Ascending aorta (tissue), 2 donors: Measurements from ENCODE around the gene ANKRD29. TPM values are rescaled to one million over a fixed set of nuclear protein-coding genes. Genes with fewer than 3 reads are reported as not detected.

Experiments used
- DNase-seq, 2 donors: peaks; one replicate each; pipeline ENCODE4 v3.0.0-alpha.2; 2019; ENCODE audit warnings: low spot score in 2 of 2
- H3K27ac ChIP-seq, 2 donors: fragments of 200-600 bp; sonication (generic); one replicate each; pipeline ENCODE4 v1.5.1; 2016 to 2017; ENCODE audit warnings: mild to moderate bottlenecking in 1 of 2
- H3K27me3 ChIP-seq: fragments of 200-600 bp; sonication (generic); one replicate; pipeline ENCODE4 v1.5.1; 2017
- H3K36me3 ChIP-seq, 2 donors: fragments of 200-600 bp; sonication (generic); one replicate each; pipeline ENCODE4 v1.5.1; 2016
- H3K4me1 ChIP-seq, 2 donors: fragments of 200-600 bp; sonication (generic); one replicate each; pipeline ENCODE4 v1.5.1; 2016 to 2017; ENCODE audit warnings: mild to moderate bottlenecking in 1 of 2
- H3K4me3 ChIP-seq, 2 donors: fragments of 200-600 bp; sonication (generic); one replicate each; pipeline ENCODE4 v1.5.1; 2016 to 2017; ENCODE audit warnings: mild to moderate bottlenecking in 1 of 2
- H3K9me3 ChIP-seq, 2 donors: fragments of 200-600 bp; sonication (generic); one replicate each; pipeline ENCODE4 v1.5.1; 2016
- CTCF ChIP-seq, 3 experiments: fragments of 200-600 bp in 2 of 3; fragments of 450-650 bp in 1 of 3; sonication (generic) in 2 of 3; IDR thresholded peaks; one replicate each; pipeline ENCODE4 v1.5.1; 2016 to 2019; ENCODE audit warnings: antibody characterized with exemption in 3 of 3, mild to moderate bottlenecking in 1 of 3, moderate library complexity in 1 of 3
- intact Hi-C: fragments of 100-400 bp; cut with DNase I; formaldehyde crosslinking; loops from one replicate; pipeline ENCODE4 v1.15.1; 2023
- total RNA-seq: library from RNA; depleted of rRNA; stranded (reverse); fragments of >200 nt; gene quantifications from one replicate; pipeline ENCODE4 v1.1.0, GENCODE V29; 2016

Gene ANKRD29
- total RNA-seq, 1 donor from 2014 or later, result 118 TPM

- intact Hi-C loops, result no loop called here
- no peaks in the 10 kb centered on the region for H3K27me3 ChIP-seq
- H3K4me3 ChIP-seq, result no peak overlapping the region
- no peak overlapping the region for H3K27ac ChIP-seq
- no peak for DNase-seq
- no peaks in the 10 kb centered on the region for H3K36me3 ChIP-seq
- H3K9me3 ChIP-seq, result no peaks in the 10 kb centered on the region
- no peaks in the 10 kb centered on the region for H3K4me1 ChIP-seq
- no peak for TF ChIP-seq CTCF (IDR thresholded peaks at IDR 0.05)
Observed at GRCh38 chr18:23671564-23671963, 8.9 kb upstream of the ANKRD29 start.

GRCh38 chr18:23669804-23670405 is 7.2 kb upstream of the ANKRD29 start:
- intact Hi-C loops, result no loop called here
- H3K27me3 ChIP-seq, result no peaks in the 10 kb centered on the region
- no peak overlapping the region for H3K27ac ChIP-seq
- DNase-seq, result no peak
- H3K9me3 ChIP-seq, result no peaks in the 10 kb centered on the region
- H3K4me3 ChIP-seq, result no peak overlapping the region
- no peaks in the 10 kb centered on the region for H3K4me1 ChIP-seq
- TF ChIP-seq CTCF (IDR thresholded peaks at IDR 0.05), result no peak
- no peaks in the 10 kb centered on the region for H3K36me3 ChIP-seq

- no peaks in the 10 kb centered on the region for H3K4me1 ChIP-seq
- no peak for DNase-seq
- no peak for TF ChIP-seq CTCF (IDR thresholded peaks at IDR 0.05)
- no peak overlapping the region for H3K27ac ChIP-seq
- H3K9me3 ChIP-seq, result no peaks in the 10 kb centered on the region
- intact Hi-C loops, result no loop called here
- no peaks in the 10 kb centered on the region for H3K27me3 ChIP-seq
- no peaks in the 10 kb centered on the region for H3K36me3 ChIP-seq
- H3K4me3 ChIP-seq, result no peak overlapping the region
Observed at GRCh38 chr18:23669202-23669766, 6.6 kb upstream of the ANKRD29 start.

- Histone ChIP-seq H3K9me3 (no peaks in the 10 kb centered on the region), H3K36me3 (no peaks in the 10 kb centered on the region), H3K27ac (no peak overlapping the region), H3K4me1 (no peaks in the 10 kb centered on the region), H3K27me3 (no peaks in the 10 kb centered on the region), H3K4me3 (no peak overlapping the region)
- no peak for TF ChIP-seq CTCF (IDR thresholded peaks at IDR 0.05)
- intact Hi-C loops, result no loop called here
- no peak for DNase-seq
Observed at GRCh38 chr18:23668731-23669130, 6.0 kb upstream of the ANKRD29 start.

- H3K4me1 ChIP-seq, result peaks cover 0 to 3% of the 10 kb centered on the region in 2 donors
- no peak overlapping the region for H3K4me3 ChIP-seq
- H3K9me3 ChIP-seq, result no peaks in the 10 kb centered on the region
- no peak for TF ChIP-seq CTCF (IDR thresholded peaks at IDR 0.05)
- no peaks in the 10 kb centered on the region for H3K36me3 ChIP-seq
- H3K27me3 ChIP-seq, result no peaks in the 10 kb centered on the region
- H3K27ac ChIP-seq, result no peak overlapping the region
- intact Hi-C loops, result no loop called here
- DNase-seq, result no peak
Observed at GRCh38 chr18:23667114-23667513, 4.4 kb upstream of the ANKRD29 start.
